GM10248 (cell line): ENCODE measurements around the gene DNAH10.

Experiments used
- CTCF ChIA-PET: fragments of 300-600 bp; sonication (Branson Sonifier 250); formaldehyde crosslinking; extraction: SDS; loops from one replicate; lab custom pipeline; 2021; ENCODE audit warnings: antibody characterized with exemption; lab: Yijun Ruan, JAX
- POLR2A ChIA-PET: fragments of 350-650 bp; sonication (Branson Sonifier 250); formaldehyde crosslinking; extraction: SDS; loops from one replicate; lab custom pipeline; 2020; ENCODE audit warnings: antibody characterized with exemption; lab: Yijun Ruan, JAX
- DNase-seq: peaks from one replicate; pipeline ENCODE4 v3.0.0; 2012; ENCODE audit errors: extremely low spot score
- TF ChIP-seq, protein P1 (sequence below): IDR thresholded peaks from 2 replicates; pipeline ENCODE4 v1.5.1; 2012; ENCODE audit warnings: mild to moderate bottlenecking, low read depth; ENCODE audit errors: extremely low read depth, missing control alignments, control extremely low read depth

Gene DNAH10

DNA sequence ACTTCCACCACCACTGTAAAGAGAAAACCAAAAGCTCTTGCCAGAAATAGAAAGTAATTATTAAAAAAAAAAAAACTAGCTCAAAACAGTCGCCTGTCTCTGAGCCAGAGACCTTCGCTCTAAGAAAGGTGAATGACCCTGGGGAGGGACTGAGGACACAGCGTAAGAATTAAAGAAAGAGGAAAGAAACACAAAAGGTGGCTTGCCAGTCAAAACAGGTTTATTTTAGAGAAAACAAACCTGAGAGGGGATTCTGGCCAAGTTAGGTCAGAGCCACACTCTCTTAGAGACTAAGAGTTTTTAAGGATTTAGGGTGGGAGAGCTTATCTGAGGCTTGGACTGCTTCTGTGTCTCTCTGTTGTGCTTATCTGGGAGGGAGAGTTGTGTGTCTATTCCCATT lies 66.0 kb downstream of the DNAH10 start:
- TF ChIP-seq, protein P1, sequence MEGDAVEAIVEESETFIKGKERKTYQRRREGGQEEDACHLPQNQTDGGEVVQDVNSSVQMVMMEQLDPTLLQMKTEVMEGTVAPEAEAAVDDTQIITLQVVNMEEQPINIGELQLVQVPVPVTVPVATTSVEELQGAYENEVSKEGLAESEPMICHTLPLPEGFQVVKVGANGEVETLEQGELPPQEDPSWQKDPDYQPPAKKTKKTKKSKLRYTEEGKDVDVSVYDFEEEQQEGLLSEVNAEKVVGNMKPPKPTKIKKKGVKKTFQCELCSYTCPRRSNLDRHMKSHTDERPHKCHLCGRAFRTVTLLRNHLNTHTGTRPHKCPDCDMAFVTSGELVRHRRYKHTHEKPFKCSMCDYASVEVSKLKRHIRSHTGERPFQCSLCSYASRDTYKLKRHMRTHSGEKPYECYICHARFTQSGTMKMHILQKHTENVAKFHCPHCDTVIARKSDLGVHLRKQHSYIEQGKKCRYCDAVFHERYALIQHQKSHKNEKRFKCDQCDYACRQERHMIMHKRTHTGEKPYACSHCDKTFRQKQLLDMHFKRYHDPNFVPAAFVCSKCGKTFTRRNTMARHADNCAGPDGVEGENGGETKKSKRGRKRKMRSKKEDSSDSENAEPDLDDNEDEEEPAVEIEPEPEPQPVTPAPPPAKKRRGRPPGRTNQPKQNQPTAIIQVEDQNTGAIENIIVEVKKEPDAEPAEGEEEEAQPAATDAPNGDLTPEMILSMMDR = no peak
- CTCF ChIA-PET = interaction anchor here (1.1 to 3.1 kb wide), 2 partner anchors 10 to 14 kb away, joined by 4 to 12 read pairs; no protein-coding TSS in a partner anchor
- no peak for DNase-seq
- POLR2A ChIA-PET = no interaction called here

DNA sequence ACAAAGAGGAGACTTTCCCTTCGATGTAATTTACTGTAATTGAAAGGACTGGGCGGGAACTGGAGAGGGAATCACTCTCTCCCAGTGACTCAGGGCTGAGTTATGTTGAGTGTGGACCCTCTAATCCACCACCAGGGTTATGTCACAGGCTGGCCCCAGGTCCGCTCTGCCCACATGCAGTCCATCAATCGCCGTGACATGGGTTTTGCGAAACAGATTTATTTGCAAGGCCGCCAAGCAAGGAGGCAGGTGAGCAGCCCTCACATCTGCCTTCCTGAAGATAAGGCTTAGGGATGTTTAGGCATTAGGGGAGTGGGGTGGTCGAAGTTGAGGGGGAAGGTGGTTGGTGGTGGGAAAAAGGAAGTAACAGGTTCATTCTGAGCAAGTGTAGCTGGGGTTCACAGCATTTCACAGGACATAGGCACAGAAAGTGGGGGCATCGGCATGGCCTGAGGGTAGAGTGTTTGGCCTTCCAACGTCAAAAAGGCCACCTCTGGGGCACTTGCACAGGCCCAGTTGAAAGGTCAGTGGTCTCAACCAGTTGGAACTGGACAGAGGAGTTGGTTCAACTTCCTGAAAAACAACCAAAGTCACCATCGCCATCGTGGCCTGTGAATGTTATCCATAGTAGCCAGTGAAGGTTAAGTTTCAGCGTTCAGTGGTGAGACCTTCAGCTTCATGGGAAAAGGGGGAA lies 66.9 kb downstream of the DNAH10 start:
- POLR2A ChIA-PET = no interaction called here
- CTCF ChIA-PET = interaction anchor here (1.5 to 3.1 kb wide), 2 partner anchors 8 to 13 kb away, joined by 4 to 12 read pairs; no protein-coding TSS in a partner anchor
- TF ChIP-seq, protein P1 = no peak
- DNase-seq = no peak

DNA sequence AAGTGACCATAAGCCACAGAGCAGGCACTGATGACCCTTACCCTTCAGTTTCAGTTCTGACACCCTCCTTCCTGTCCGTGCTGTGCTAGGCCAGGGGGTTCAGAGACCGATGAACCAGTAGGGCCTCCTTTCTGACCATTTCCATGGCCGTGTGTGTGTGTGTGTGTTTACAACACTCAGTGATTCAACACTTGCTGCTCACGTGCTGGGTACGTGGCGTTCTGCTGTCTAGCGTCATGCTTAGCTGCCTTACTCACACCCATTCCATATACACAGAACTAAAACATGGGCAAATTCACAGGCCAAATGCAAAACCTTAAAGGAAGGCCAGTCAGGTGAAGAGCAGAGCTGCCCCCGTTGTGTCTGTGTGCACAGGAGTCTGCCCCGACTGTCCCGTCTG lies 67.5 kb downstream of the DNAH10 start:
- ChIA-PET CTCF (interaction anchor here (1.5 to 3.1 kb wide), 2 partner anchors 9 to 13 kb away, joined by 4 to 12 read pairs; no protein-coding TSS in a partner anchor), POLR2A (no interaction called here)
- TF ChIP-seq, protein P1 = no peak
- DNase-seq = no peak

DNA sequence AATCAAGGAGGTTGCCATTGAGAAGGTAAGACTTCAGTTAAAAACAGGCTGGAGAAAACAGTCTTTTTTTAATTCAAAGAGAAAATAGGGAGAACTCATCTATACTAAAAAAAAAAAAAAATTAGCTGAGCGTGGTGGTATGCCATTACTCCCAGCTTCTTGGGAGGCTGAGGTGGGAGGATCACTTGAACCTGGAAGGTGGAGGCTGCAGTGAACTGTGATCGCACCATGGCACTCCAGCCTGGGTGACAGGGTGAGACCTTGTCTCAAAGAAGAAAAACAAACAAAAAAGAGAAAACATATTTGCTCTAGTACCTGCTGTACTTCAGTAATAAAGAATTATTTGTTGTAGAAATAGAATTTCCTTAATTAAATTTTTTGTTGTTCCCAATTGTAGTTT lies 68.6 kb downstream of the DNAH10 start:
- TF ChIP-seq, protein P1 = no peak
- ChIA-PET POLR2A (no interaction called here), CTCF (interaction anchor here (1.5 to 3.1 kb wide), 2 partner anchors 10 to 12 kb away, joined by 4 to 12 read pairs; no protein-coding TSS in a partner anchor)
- no peak for DNase-seq

DNA sequence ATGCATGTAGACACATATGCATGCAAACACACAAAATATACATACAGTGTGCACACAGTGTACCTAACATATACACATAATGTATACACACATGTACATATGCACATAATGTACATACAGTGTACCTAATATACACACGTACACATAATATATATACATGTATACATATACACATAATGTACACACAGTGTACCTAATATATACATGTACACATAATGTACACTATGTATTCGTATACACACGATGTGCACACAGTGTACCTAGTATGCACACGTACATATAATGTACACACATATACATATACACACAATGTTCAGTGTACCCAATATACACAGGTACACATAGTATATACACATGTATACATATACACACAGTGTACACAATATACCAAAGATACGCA lies 70.0 kb downstream of the DNAH10 start:
- ChIA-PET POLR2A (no interaction called here), CTCF (no interaction called here)
- no peak for DNase-seq
- TF ChIP-seq, protein P1 = no peak

DNA sequence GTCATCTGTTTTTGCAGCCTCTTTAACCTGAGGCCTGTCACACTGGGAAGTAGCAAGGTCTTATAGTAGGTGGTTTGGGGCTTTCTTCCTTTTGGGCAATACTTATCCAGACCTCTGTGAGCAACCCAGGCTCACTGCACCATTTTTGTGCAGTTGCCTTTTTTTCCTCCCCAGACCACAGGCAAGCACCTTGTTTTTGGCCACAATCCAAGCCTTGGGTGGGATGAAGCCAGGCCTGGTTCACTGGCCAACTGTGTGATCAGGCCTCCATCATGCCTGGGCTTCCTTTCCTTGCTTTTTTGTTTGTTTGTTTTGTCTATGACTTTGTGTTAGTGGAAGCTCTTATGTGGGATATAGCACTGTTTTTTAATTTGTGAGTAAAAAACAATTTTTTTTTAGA lies 71.7 kb downstream of the DNAH10 start:
- POLR2A ChIA-PET = no interaction called here
- TF ChIP-seq, protein P1 = no peak
- CTCF ChIA-PET = no interaction called here
- DNase-seq = no peak
